HepG2 (cell line): ENCODE measurements around the gene ABCC10. TPM values are rescaled to one million over a fixed set of nuclear protein-coding genes. Genes with fewer than 3 reads are reported as not detected.
A peak's percentile ranks its signal among the peaks of the same experiment; 100 is the strongest.

Experiments used
- AFF4 ChIP-seq: sonication (generic); formaldehyde crosslinking; IDR thresholded peaks from 2 replicates; pipeline ENCODE4 v1.4.0; 2020; ENCODE audit warnings: missing genetic modification reagents
- ARNTL ChIP-seq: sonication (generic); formaldehyde crosslinking; IDR thresholded peaks from 2 replicates; pipeline ENCODE4 v1.4.0; 2020; ENCODE audit warnings: mild to moderate bottlenecking, missing genetic modification reagents
- CEBPG ChIP-seq: IDR thresholded peaks from 2 replicates; pipeline ENCODE4 v1.6.1; 2016
- HMGA1 ChIP-seq: sonication (generic); formaldehyde crosslinking; conservative IDR thresholded peaks from 2 replicates; pipeline ENCODE4 v1.4.0; 2020; ENCODE audit warnings: missing genetic modification reagents
- HMGXB4 ChIP-seq, 2 experiments: sonication (generic) in 1 of 2; formaldehyde crosslinking in 1 of 2; IDR thresholded peaks; 2 replicates each; pipeline versions ENCODE4 v1.4.0 to v1.6.1; 2018 to 2020; ENCODE audit warnings: missing genetic modification reagents in 2 of 2, borderline replicate concordance in 1 of 2, low read depth in 1 of 2, mild to moderate bottlenecking in 1 of 2, missing biosample characterization in 1 of 2
- KIAA2018 ChIP-seq: sonication (generic); formaldehyde crosslinking; IDR thresholded peaks from 2 replicates; pipeline ENCODE4 v1.5.0; 2020; ENCODE audit warnings: mild to moderate bottlenecking, missing genetic modification reagents, borderline replicate concordance
- ZMYM3 ChIP-seq: sonication (generic); formaldehyde crosslinking; IDR thresholded peaks from 2 replicates; pipeline ENCODE4 v1.5.1; 2020; ENCODE audit warnings: mild to moderate bottlenecking, missing genetic modification reagents
- ZNF143 ChIP-seq: sonication (generic); formaldehyde crosslinking; IDR thresholded peaks from 2 replicates; pipeline ENCODE4 v1.4.0; 2020; ENCODE audit warnings: missing genetic modification reagents
- ZNF256 ChIP-seq: sonication (generic); formaldehyde crosslinking; conservative IDR thresholded peaks from 2 replicates; pipeline ENCODE4 v1.4.0; 2020; ENCODE audit warnings: missing genetic modification reagents
- ZNF441 ChIP-seq: sonication (generic); formaldehyde crosslinking; IDR thresholded peaks from 2 replicates; pipeline ENCODE4 v1.7.0; 2021; ENCODE audit warnings: missing genetic modification reagents, borderline replicate concordance
- ZNF710 ChIP-seq: sonication (generic); formaldehyde crosslinking; IDR thresholded peaks from 2 replicates; pipeline ENCODE4 v1.5.0; 2020; ENCODE audit warnings: mild to moderate bottlenecking, missing genetic modification reagents, borderline replicate concordance
- ZNF746 ChIP-seq: sonication (generic); formaldehyde crosslinking; IDR thresholded peaks from 2 replicates; pipeline ENCODE4 v1.8.0; 2022; ENCODE audit warnings: mild to moderate bottlenecking, missing genetic modification reagents
- polyA plus RNA-seq, 8 experiments: library from polyadenylated mRNA; depleted of rRNA in 3 of 8; stranded (reverse) in 7 of 8; unstranded in 1 of 8; fragments of >200 nt; fragmentation: Illumina TruSeq in 4 of 8; extraction: Trizol in 4 of 8; gene quantifications; 2 replicates each; pipeline versions ENCODE4 v1.2.1 to v1.2.3, GENCODE V29; 2011 to 2016; ENCODE audit warnings: low read depth in 4 of 8, missing spikeins in 1 of 8, mixed read lengths in 1 of 8; ENCODE audit not compliant: insufficient read depth in 1 of 8
- total RNA-seq, 5 experiments: library from RNA; depleted of rRNA; stranded (reverse); fragments of >200 nt; fragmentation: Illumina TruSeq; extraction: Trizol; gene quantifications; 2 replicates each; pipeline ENCODE4 v1.2.3, GENCODE V29; 2016; ENCODE audit warnings: low read depth in 1 of 5

The ABCC10 gene
- total and polyA plus RNA-seq, 2 of the 13 experiments (the other 11 are each of a cell fraction or from before 2014, with no cell fraction given): 16.0 to 24.3 TPM

- TF ChIP-seq HMGXB4 (CRISPR knock-in tag; IDR thresholded peaks at IDR 0.05; ENCODE audit: borderline replicate concordance in 1 of 2, low read depth in 1 of 2) (no peak; a peak in 1 of 4 replicates), ARNTL (peak; percentile 70; the same call in 1 of the 2 replicates), ZNF256 (CRISPR knock-in tag) (no peak), ZMYM3 (peak; percentile 38), AFF4 (0 out of 2 replicates have a peak, but pooled peaks have one; percentile 59), ZNF441 (peak; percentile 71; the same call in 1 of the 2 replicates), HMGA1 (no peak), ZNF143 (peak; percentile 39; the same call in 1 of the 2 replicates), CEBPG (CRISPR knock-in tag) (peak; percentile 45), ZNF710 (peak; percentile 88; the same call in 1 of the 2 replicates), ZNF746 (CRISPR knock-in tag) (peak; percentile 43; the same call in 1 of the 2 replicates), KIAA2018 (CRISPR knock-in tag) (no peak)
These were observed 9.4 kb downstream of the ABCC10 start (continued) for GRCh38 chr6:43436577-43437282.
